ENCODE data around the gene SH2D5. TPM values are rescaled to one million over a fixed set of nuclear protein-coding genes. Genes with fewer than 3 reads are reported as not detected.

SH2D5 gene
- total RNA-seq, 1 donor, result 4.3 TPM

DNA sequence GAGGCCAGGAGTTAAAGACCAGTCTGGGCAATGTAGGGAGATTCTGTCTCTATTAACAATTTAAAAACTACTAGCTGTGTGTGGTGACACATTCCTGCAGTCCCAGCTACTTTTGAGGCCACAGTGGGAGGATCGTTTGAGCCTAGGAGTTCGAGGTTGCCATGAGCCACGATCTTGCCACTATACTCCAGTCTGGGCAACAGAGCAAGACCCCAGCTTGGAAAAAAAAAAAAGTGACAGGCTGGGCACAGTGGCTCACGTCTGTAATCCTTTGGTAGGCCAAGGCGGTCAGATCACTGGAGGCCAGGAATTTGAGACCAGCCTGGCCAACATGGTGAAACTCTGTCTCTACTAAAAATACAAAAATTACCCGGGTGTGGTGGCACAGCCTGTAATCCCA lies 27.8 kb upstream of the SH2D5 start:
- TF ChIP-seq, protein P1, sequence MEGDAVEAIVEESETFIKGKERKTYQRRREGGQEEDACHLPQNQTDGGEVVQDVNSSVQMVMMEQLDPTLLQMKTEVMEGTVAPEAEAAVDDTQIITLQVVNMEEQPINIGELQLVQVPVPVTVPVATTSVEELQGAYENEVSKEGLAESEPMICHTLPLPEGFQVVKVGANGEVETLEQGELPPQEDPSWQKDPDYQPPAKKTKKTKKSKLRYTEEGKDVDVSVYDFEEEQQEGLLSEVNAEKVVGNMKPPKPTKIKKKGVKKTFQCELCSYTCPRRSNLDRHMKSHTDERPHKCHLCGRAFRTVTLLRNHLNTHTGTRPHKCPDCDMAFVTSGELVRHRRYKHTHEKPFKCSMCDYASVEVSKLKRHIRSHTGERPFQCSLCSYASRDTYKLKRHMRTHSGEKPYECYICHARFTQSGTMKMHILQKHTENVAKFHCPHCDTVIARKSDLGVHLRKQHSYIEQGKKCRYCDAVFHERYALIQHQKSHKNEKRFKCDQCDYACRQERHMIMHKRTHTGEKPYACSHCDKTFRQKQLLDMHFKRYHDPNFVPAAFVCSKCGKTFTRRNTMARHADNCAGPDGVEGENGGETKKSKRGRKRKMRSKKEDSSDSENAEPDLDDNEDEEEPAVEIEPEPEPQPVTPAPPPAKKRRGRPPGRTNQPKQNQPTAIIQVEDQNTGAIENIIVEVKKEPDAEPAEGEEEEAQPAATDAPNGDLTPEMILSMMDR (IDR thresholded peaks at IDR 0.05; ENCODE audit: insufficient read depth, low read depth, low read length), result no peak
- no peak for DNase-seq (ENCODE audit: low read depth)
- no peak overlapping the region for H3K4me3 ChIP-seq (ENCODE audit: low read depth, low read length)

DNA sequence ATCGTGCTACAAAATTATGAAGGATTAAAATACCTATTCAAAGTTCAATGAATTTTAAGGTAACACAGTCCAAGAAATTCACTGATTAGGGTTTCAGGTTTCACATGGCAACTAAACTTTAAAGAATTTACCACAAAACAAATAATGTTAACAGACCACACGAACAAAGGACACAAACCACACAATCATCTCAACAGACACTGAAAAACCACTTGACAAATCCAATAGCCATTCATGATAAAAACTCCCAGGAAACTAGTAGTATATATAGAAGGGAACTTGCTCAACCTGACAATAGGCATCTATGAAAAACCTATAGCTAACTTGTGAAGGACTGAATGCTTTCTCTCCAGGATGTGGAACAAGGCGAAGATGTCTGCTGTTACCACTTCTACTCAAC lies 21.1 kb upstream of the SH2D5 start:
- DNase-seq (ENCODE audit: low read depth), result peak; percentile 11
- no peak overlapping the region for H3K4me3 ChIP-seq (ENCODE audit: low read depth, low read length)
- TF ChIP-seq, protein P1 (IDR thresholded peaks at IDR 0.05; ENCODE audit: insufficient read depth, low read depth, low read length), result no peak

DNA sequence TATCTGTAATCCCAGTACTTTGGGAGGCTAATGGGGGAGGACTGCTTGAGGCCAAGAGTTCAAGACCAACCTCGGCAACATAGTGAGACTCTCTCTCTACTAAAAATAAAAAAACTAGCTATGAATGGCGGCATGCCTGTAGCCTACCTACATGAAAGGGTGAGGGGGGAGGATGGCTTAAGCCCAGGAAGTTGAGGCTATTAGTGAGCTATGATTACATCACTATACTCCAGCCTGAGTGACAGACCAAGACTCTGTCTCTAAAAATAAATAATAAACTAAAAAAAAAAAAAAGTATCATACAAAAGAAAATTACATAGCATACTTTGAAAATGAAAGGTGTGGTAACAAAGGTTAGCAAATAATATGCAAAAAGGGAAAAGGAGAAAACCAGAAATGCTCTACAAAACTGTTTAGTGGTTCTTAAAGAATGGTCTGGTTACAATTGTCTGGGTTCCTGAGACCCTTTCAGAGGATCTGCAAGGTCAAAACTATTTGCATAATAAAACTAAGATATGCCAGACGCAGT lies 19.0 kb upstream of the SH2D5 start:
- DNase-seq (ENCODE audit: low read depth), result no peak
- no peak overlapping the region for H3K4me3 ChIP-seq (ENCODE audit: low read depth, low read length)
- TF ChIP-seq, protein P1 (IDR thresholded peaks at IDR 0.05; ENCODE audit: insufficient read depth, low read depth, low read length), result no peak

DNA sequence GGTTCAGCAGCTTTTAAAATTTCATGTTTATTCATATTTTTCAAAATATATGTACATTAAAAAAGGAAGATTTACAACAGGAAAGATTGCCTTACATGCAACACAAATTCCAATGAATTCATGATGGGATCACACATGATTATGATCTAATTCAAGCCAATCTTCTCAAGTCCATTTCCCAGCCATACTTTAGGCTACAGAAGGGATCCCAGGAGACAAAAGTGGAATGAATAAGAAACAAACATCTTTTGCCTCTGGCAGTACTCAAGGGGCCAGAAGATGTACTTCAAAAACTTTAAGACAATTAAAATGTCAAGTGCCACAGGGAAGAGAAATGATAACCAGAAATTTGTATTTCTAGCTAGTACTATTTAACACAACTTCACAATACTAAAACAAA lies 10.2 kb upstream of the SH2D5 start:
- DNase-seq (ENCODE audit: low read depth), result peak; percentile 13
- TF ChIP-seq, protein P1 (IDR thresholded peaks at IDR 0.05; ENCODE audit: insufficient read depth, low read depth, low read length), result no peak

DNA sequence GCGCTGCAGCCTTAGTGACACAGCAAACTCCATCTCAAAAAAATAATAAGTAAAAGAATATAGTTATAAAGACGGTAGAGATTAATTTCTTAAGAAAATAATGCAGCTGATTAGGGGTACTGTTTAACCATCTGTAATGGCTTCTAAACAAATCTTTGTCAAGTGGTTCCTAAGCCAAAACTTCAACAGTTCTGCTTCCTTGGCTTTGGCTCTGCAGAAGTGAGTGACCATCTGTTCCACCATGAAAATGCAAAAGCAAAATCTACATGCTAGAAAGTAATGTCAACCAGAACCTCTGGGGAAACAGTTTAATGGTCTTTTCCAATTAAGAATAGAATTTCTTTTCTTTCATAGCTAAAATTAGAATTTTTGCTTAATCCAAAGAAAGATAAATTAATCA lies 8.3 kb upstream of the SH2D5 start:
- DNase-seq (ENCODE audit: low read depth), result no peak
- TF ChIP-seq, protein P1 (IDR thresholded peaks at IDR 0.05; ENCODE audit: insufficient read depth, low read depth, low read length), result no peak
- H3K4me3 ChIP-seq (ENCODE audit: low read depth, low read length), result no peak overlapping the region

More for the DNA sequence above, 10.2 kb upstream of the SH2D5 start:
- no peak overlapping the region for H3K4me3 ChIP-seq (ENCODE audit: low read depth, low read length)

DNA sequence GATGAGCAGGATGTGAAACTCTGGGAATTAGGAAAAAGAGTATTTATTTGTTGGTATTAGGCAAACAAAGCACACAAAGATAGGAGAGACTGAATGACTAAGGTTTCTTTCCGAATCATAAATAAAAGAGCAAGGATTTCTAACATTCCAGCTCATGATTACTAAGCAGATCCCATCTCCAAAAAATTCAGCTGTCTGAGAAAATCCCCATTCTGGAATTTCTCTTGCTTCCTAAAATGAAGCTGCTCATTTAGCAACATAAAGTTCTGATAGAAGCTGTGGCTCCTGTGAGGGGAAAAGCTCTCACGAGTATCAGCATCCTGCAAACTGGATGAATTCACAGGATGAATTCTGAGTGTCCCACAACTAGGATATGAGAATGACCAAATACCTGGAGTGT lies 6.7 kb upstream of the SH2D5 start:
- DNase-seq (ENCODE audit: low read depth), result peak; percentile 68
- no peak overlapping the region for H3K4me3 ChIP-seq (ENCODE audit: low read depth, low read length)
- TF ChIP-seq, protein P1 (IDR thresholded peaks at IDR 0.05; ENCODE audit: insufficient read depth, low read depth, low read length), result no peak

DNA sequence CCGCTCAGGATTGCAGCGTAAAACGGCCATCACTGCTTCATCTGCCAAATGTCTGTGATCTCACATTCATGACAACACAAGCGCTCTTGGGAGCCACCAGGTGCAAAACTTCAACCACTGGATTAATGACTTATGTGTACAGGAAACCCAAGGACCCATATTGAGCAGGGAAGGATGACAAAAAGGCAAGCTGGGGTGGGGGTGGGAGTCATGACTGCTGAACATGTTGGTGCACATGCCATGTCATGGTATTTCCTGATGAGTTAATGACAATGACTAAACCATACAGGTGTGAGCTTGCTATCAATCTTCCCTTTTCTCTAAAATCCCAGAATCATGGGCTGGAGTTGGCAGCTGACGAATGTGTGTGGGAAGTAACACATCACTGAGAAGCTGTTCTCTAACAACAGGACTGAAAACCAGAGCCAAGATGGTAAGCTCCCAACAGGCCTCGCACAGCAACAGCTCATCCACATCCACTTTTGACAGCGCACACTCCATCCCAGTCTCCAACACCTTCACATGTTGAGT lies 3.1 kb upstream of the SH2D5 start:
- TF ChIP-seq, protein P1 (IDR thresholded peaks at IDR 0.05; ENCODE audit: insufficient read depth, low read depth, low read length), result no peak
- H3K4me3 ChIP-seq (ENCODE audit: low read depth, low read length), result no peak overlapping the region
- DNase-seq (ENCODE audit: low read depth), result no peak
